Left forelimb (tissue), 1 donor: ENCODE measurements around the gene COL23A1.

Experiments used
- DNase-seq: peaks from one replicate; pipeline ENCODE4 v3.0.0-alpha.2; 2018; ENCODE audit warnings: low spot score

The COL23A1 gene

GRCh38 chr5:178392931-178393394 is 197.2 kb downstream of the COL23A1 start:
- no peak for DNase-seq

GRCh38 chr5:178392386-178392785 is 197.8 kb downstream of the COL23A1 start:
- no peak for DNase-seq

GRCh38 chr5:178391480-178391879 is 198.7 kb downstream of the COL23A1 start:
- no peak for DNase-seq

GRCh38 chr5:178389796-178390195 is 200.4 kb downstream of the COL23A1 start:
- DNase-seq, result no peak

GRCh38 chr5:178389026-178389729 is 201.0 kb downstream of the COL23A1 start:
- DNase-seq, result no peak

GRCh38 chr5:178388386-178389025 is 201.7 kb downstream of the COL23A1 start:
- peak; percentile 70 for DNase-seq

- no peak for DNase-seq
These were observed 202.4 kb downstream of the COL23A1 start for GRCh38 chr5:178387856-178388190.

GRCh38 chr5:178387061-178387855 is 202.9 kb downstream of the COL23A1 start:
- no peak for DNase-seq

GRCh38 chr5:178386336-178386931 is 203.8 kb downstream of the COL23A1 start:
- DNase-seq, result peak; percentile 60

GRCh38 chr5:178385496-178385890 is 204.7 kb downstream of the COL23A1 start:
- DNase-seq, result no peak

GRCh38 chr5:178384816-178385495 is 205.2 kb downstream of the COL23A1 start:
- no peak for DNase-seq

GRCh38 chr5:178383919-178384815 is 206.0 kb downstream of the COL23A1 start:
- DNase-seq, result no peak

GRCh38 chr5:178383301-178383918 is 206.8 kb downstream of the COL23A1 start:
- DNase-seq, result no peak

- DNase-seq, result no peak
These were observed 207.4 kb downstream of the COL23A1 start for GRCh38 chr5:178382754-178383164.

- no peak for DNase-seq
These were observed 208.1 kb downstream of the COL23A1 start for GRCh38 chr5:178381921-178382695.

GRCh38 chr5:178381206-178381605 is 209.0 kb downstream of the COL23A1 start:
- DNase-seq, result no peak

- no peak for DNase-seq
These were observed 209.6 kb downstream of the COL23A1 start for GRCh38 chr5:178380541-178381074.

GRCh38 chr5:178380086-178380485 is 210.1 kb downstream of the COL23A1 start:
- no peak for DNase-seq
